SU-DHL-6 (cell line): Measurements from ENCODE around the gene AFAP1.

Experiments
- H2AFZ ChIP-seq: fragments of 200-600 bp; sonication (generic); 2 replicates; pipeline ENCODE4 v1.6.1; 2014; ENCODE audit warnings: low read depth, mild to moderate bottlenecking, moderate library complexity, mixed read lengths, antibody characterized with exemption, low read length; ENCODE audit not compliant: severe bottlenecking
- H3F3A ChIP-seq: fragments of 200-600 bp; shearing (Covaris generic); 2 replicates; pipeline ENCODE4 v1.6.0; 2016; ENCODE audit warnings: antibody characterized with exemption, mild to moderate bottlenecking; ENCODE audit not compliant: insufficient read depth
- H3K27ac ChIP-seq: fragments of 200-600 bp; sonication (generic); 2 replicates; pipeline ENCODE4 v1.5.1; 2016; ENCODE audit warnings: low read depth, mild to moderate bottlenecking, low read length, moderate library complexity, mixed read lengths
- H3K27me3 ChIP-seq: fragments of 200-600 bp; sonication (generic), shearing (Covaris generic); 2 replicates; pipeline ENCODE4 v1.6.0; 2014; ENCODE audit warnings: mild to moderate bottlenecking, low read length
- H3K36me3 ChIP-seq: fragments of 200-600 bp; sonication (generic); 2 replicates; pipeline ENCODE4 v1.6.1; 2014; ENCODE audit warnings: mild to moderate bottlenecking, low read length, mixed read lengths
- H3K4me2 ChIP-seq: fragments of 300-600, 200-600 bp; shearing (Covaris generic), sonication (generic); 2 replicates; pipeline ENCODE4 v1.6.0; 2014; ENCODE audit warnings: low read length, low read depth, mild to moderate bottlenecking; ENCODE audit not compliant: poor library complexity, severe bottlenecking
- H3K4me3 ChIP-seq: fragments of 200-600 bp; sonication (generic); 2 replicates; pipeline ENCODE4 v1.5.1; 2014; ENCODE audit warnings: antibody characterized with exemption, low read length, mild to moderate bottlenecking, mixed read lengths; ENCODE audit not compliant: insufficient read depth, poor library complexity, severe bottlenecking
- H3K79me2 ChIP-seq: fragments of 200-600 bp; sonication (generic); 2 replicates; pipeline ENCODE4 v1.6.1; 2014; ENCODE audit warnings: mild to moderate bottlenecking, low read length, moderate library complexity; ENCODE audit not compliant: insufficient read depth
- H3K9ac ChIP-seq: fragments of 200-600 bp; sonication (generic); 2 replicates; pipeline ENCODE4 v1.7.0; 2014; ENCODE audit warnings: mild to moderate bottlenecking, low read length
- H3K9me2 ChIP-seq: fragments of 200-600 bp; sonication (generic); replicated peaks from 2 replicates; pipeline ENCODE4 v1.6.1; 2014; ENCODE audit warnings: low read length; ENCODE audit not compliant: insufficient read depth
- H3K9me3 ChIP-seq: fragments of 200-600 bp; sonication (generic); 2 replicates; pipeline ENCODE4 v1.6.1; 2014; ENCODE audit warnings: low read length, mixed read lengths; ENCODE audit not compliant: insufficient read depth
- H4K20me1 ChIP-seq: fragments of 200-600 bp; sonication (generic); 2 replicates; pipeline ENCODE4 v1.6.1; 2014; ENCODE audit warnings: low read depth, mild to moderate bottlenecking, antibody characterized with exemption, low read length, moderate library complexity, mixed read lengths
- CTCF ChIP-seq: fragments of 200-600 bp; sonication (generic); IDR thresholded peaks from one replicate; pipeline ENCODE4 v1.5.1; 2017; ENCODE audit warnings: antibody characterized with exemption, mild to moderate bottlenecking, low read length, moderate library complexity; ENCODE audit not compliant: insufficient read depth, poor library complexity, severe bottlenecking
- EZH2phosphoT487 ChIP-seq: fragments of 200-600 bp; sonication (generic), shearing (Covaris generic); conservative IDR thresholded peaks from 2 replicates; pipeline ENCODE4 v1.6.1; 2018; ENCODE audit warnings: mild to moderate bottlenecking, antibody characterized with exemption, low read length, moderate library complexity, mixed read lengths

The AFAP1 gene

GRCh38 chr4:7868892-7869471 lies 70.7 kb downstream of the AFAP1 start:
- no peak overlapping the region for H3K4me3 ChIP-seq
- H3K9me3 ChIP-seq = 0 out of 2 replicates have a peak, but pooled peaks cover under 1% of the 10 kb centered on the region
- no peaks in the 10 kb centered on the region for H3K79me2 ChIP-seq
- no peak overlapping the region for H3K27ac ChIP-seq
- no peak overlapping the region for H2AFZ ChIP-seq
- no peaks in the 10 kb centered on the region for H4K20me1 ChIP-seq
- H3K4me2 ChIP-seq = no peak overlapping the region
- H3K27me3 ChIP-seq = no peaks in the 10 kb centered on the region
- H3F3A ChIP-seq = no peaks in the 10 kb centered on the region
- H3K9ac ChIP-seq = no peak overlapping the region
- H3K9me2 ChIP-seq = no peaks in the 10 kb centered on the region
- TF ChIP-seq EZH2phosphoT487 = no peak
- no peak for TF ChIP-seq CTCF
- no peaks in the 10 kb centered on the region for H3K36me3 ChIP-seq

GRCh38 chr4:7868436-7868775 lies 71.3 kb downstream of the AFAP1 start:
- Histone ChIP-seq H3K36me3 (no peaks in the 10 kb centered on the region), H3K27ac (no peak overlapping the region), H3K4me2 (no peak overlapping the region), H3K9me3 (0 out of 2 replicates have a peak, but pooled peaks cover 4% of the 10 kb centered on the region), H3K9me2 (no peaks in the 10 kb centered on the region), H3K9ac (no peak overlapping the region), H3K4me3 (no peak overlapping the region), H3K27me3 (no peaks in the 10 kb centered on the region), H2AFZ (no peak overlapping the region), H3K79me2 (no peaks in the 10 kb centered on the region), H3F3A (no peaks in the 10 kb centered on the region), H4K20me1 (no peaks in the 10 kb centered on the region)
- TF ChIP-seq CTCF (no peak), EZH2phosphoT487 (no peak)

GRCh38 chr4:7867701-7868435 lies 71.8 kb downstream of the AFAP1 start:
- Histone ChIP-seq H3K4me3 (no peak overlapping the region), H3K4me2 (no peak overlapping the region), H3K27me3 (no peaks in the 10 kb centered on the region), H3K9me2 (no peaks in the 10 kb centered on the region), H2AFZ (no peak overlapping the region), H3K27ac (no peak overlapping the region), H3K36me3 (no peaks in the 10 kb centered on the region), H4K20me1 (no peaks in the 10 kb centered on the region), H3F3A (no peaks in the 10 kb centered on the region), H3K9me3 (0 out of 2 replicates have a peak, but pooled peaks cover 4% of the 10 kb centered on the region), H3K9ac (no peak overlapping the region), H3K79me2 (no peaks in the 10 kb centered on the region)
- TF ChIP-seq EZH2phosphoT487 (no peak), CTCF (no peak)
